VCaP (cell line): ENCODE data around the gene STYX.
"Not testable (repeated sequence)": the region's sequence is repeated elsewhere in the genome, so short reads cannot be mapped to it uniquely, and the experiment has no call there.

Experiments used
- H3K27ac ChIP-seq: fragments of 450-650 bp; 2 replicates; pipeline ENCODE4 v1.5.1; 2017
- TF ChIP-seq, protein P1 (sequence below): fragments of 450-650 bp; conservative IDR thresholded peaks from 2 replicates; pipeline ENCODE4 v1.5.1; 2017; ENCODE audit warnings: mild to moderate bottlenecking, moderate library complexity

Gene STYX

DNA sequence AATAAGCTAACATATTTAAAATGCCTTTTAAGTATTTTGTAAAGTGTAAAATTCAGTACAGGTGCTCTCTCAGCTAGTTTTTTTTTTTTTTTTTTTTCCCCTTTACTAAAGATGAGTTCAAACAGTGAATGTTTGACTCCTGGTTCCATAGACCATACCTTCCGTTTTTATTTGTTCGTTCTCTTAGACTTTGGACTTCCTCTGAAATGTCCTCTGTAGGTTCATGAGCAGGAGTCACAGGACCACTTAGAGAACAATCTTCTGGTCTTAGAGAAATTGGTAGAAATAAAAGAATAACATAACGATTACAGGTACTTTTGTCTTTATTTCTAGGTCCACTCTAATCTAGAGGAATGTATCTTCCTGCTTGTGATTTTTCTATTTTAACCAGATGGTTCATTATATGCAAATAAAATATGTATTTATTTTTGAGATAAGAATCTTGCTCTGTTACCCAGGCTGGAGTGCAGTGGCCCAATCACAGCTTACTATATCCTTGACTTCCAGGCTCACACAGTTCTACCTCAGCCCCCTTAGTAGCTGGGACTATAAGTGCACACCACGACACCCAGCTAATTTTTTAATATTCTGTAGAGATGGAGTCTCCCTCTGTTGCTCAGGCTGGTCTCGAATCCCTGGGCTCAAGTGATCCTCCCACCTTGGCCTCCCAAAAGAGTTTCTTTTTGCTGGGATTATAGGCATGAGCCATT, 25.8 kb downstream of the STYX start:
- TF ChIP-seq, protein P1, sequence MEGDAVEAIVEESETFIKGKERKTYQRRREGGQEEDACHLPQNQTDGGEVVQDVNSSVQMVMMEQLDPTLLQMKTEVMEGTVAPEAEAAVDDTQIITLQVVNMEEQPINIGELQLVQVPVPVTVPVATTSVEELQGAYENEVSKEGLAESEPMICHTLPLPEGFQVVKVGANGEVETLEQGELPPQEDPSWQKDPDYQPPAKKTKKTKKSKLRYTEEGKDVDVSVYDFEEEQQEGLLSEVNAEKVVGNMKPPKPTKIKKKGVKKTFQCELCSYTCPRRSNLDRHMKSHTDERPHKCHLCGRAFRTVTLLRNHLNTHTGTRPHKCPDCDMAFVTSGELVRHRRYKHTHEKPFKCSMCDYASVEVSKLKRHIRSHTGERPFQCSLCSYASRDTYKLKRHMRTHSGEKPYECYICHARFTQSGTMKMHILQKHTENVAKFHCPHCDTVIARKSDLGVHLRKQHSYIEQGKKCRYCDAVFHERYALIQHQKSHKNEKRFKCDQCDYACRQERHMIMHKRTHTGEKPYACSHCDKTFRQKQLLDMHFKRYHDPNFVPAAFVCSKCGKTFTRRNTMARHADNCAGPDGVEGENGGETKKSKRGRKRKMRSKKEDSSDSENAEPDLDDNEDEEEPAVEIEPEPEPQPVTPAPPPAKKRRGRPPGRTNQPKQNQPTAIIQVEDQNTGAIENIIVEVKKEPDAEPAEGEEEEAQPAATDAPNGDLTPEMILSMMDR, result no peak
- H3K27ac ChIP-seq, result peak overlapping the region; percentile 52

DNA sequence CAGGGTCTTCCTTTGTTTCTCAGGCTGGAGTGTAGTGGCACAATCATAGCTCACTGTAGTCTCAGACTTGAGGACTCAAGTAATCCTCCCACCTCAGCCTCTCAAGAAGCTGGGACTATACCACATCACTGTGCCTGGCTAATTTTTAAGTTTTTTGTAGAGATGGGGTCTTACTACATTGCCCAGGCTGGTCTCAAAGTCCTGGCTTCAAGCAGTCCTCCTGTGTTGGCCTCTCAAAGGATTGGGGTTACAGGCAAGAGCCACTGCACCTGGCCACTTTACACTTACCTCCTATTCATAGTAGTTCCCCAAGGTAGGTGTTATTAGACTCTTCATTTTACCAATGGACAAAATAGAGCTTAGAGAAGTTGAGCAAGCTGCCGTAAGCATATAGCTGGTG, 29.2 kb downstream of the STYX start:
- no peak overlapping the region for H3K27ac ChIP-seq
- TF ChIP-seq, protein P1, result no peak

DNA sequence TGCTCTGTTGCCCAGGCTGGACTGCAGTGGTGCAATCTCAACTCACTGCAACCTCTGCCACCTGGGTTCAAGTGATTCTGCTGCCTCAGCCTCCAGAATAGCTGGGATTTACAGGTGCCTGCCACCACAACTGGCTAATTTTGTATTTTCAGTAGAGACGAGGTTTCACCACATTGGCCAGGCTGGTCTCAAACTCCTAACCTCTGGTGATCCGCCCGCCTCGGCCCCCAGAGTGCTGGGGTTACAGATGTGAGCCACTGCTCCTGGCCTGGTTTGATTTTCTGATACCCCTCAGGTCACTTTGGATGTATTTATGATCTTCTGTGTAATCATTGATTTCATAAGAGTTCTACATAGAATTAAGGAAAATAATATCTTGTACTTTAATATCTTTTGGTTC, 33.0 kb downstream of the STYX start:
- not testable (repeated sequence) for H3K27ac ChIP-seq

DNA sequence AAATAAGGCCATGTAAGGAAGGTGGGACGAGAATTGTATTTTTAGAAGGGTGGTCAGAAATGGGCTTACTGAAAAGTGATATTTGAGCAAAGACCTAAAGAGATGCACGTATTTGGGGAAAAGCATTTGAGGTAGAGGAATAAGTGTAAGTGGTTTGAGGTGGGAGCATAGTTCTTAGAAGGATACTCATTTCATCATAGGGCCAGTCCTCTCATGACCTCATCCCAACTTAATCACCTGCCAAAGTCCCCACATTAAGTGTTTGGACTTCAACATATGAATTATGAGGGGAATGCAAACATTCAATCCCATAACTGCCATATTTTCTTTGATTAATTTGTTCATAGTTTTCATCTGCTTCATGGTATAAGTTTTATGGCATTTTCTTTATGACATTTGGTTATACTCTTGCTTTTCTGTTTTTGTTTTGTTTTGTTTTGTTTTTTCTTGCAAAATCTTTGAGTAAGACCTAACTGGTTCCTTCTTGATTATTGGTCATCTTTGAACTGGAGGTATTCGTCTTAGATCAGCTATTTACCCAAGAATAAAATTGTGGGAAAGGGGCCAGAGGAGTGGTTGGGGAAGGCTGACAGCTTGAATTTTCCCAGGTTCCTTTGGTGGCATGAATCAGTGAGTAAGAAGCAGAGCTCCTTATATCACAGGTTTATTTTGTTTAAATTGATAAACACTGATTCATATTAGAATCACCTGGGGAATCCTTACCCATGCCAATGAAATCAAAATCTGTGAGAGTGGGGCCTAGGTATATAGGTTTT, 37.3 kb downstream of the STYX start:
- TF ChIP-seq, protein P1, result no peak
- H3K27ac ChIP-seq, result no peak overlapping the region

DNA sequence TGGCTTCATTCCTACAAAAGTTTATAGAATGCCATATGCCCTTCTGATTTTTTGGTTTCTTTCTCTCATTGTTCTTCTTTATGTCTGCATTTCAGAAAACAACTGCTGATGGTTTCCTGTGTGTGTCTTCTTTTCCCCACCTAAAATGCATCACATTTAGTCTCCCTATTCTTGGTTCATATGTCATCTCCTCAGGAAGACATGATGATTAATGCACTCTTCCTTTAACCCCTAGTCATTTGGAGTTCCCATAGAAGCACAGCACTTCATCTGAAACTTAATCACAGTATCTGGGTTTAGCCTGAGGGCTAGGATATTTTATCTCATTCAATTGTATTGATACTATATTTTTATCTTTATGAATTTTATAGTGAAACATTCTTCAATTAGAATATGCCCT, 39.9 kb downstream of the STYX start:
- no peak overlapping the region for H3K27ac ChIP-seq
- TF ChIP-seq, protein P1, result no peak

DNA sequence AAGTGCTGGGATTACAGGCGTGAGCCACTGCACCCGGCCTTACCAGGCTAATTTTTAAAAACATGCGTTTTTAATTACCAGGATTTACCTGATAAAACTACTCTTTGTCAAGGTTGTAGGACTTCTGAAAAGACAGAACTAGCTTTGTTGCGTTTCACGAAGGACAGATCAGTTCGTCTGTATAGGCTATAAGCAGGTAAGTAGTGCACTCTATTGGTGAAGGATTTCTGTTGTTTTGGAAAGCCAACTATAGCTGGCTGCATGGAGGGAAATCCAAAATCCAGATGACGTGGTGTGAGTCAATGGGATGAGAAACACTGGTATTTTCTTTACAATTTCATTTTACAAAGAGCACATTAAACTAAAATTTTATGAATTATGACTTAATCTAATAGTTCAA, 46.9 kb downstream of the STYX start:
- TF ChIP-seq, protein P1, result no peak
- no peak overlapping the region for H3K27ac ChIP-seq

DNA sequence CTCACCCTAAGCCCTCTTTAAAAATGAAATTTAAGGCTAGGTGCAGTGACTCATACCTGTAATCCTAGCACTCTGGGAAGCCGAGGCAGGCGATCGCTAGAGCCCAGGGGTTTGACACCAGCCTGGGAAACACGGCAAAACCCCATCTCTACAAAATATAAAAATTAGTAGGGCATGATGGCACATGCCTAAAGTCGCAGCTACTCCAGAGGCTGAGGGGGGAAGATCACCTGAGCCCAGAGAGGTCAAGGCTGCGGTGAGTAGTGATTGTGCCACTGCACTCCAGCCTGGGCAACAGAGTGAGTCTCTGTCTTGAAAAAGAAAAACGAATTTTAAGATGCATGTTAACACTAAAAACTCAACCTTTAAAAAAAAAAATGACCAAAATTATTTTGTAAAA, 48.7 kb downstream of the STYX start:
- TF ChIP-seq, protein P1, result no peak
- no peak overlapping the region for H3K27ac ChIP-seq

DNA sequence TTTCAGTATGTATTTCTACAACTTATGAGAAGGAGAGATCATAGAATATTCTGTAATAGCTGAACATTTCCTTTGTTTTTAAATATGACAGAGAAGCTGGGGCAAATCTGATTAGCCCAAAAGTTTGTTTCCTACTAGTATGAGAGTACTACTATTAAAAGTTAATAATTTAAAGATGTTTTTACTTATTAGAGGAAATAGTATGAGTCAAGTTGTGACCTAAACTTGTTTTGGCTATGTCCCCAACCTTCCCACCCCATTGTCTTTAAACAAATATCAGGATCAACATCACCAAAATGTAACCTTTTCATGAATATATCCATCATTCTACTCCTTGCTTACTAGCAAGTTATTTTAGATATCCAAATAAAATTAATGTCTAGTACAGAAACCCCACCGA, 50.9 kb downstream of the STYX start:
- TF ChIP-seq, protein P1, result no peak

More for the DNA sequence above, 50.9 kb downstream of the STYX start:
- H3K27ac ChIP-seq, result no peak overlapping the region
